Stimulated activated CD8-positive, alpha-beta memory T cell treated with anti-CD3 and anti-CD28 coated beads, Interleukin-2, amount 100 ng/mL, for 48 hours (primary cell): ENCODE measurements around the gene CDC42BPB.

Experiments used
- DNase-seq, 2 donors: peaks; one replicate each; pipeline ENCODE4 v3.0.0-alpha.2; 2020; ENCODE audit warnings: low read depth in 2 of 2

CDC42BPB gene

DNA sequence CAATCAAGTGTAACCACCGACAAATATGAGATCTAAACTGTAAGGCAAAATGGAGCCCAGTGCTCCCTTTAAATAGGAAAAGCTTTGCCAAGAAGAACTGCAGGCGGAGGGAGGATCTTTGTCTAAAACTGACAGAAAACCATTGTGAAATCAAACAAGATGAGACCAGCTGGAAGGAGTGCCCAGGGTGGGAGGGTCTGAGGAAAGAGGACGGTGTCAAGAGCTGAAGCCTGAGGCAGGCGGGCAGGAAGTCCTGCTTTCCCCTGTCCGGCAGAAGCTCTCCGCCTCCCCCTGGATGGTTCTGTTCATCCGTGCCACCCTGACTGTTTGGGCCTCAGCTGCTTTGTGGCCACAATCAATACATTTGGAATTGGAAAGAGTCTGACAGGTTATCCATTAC, 37.5 kb downstream of the CDC42BPB start:
- no peak for DNase-seq

GRCh38 chr14:103019236-103019635, 38.1 kb downstream of the CDC42BPB start:
- DNase-seq = no peak

- no peak for DNase-seq
These were observed 40.8 kb downstream of the CDC42BPB start for GRCh38 chr14:103016594-103016993.

- no peak for DNase-seq
These were observed 41.3 kb downstream of the CDC42BPB start for GRCh38 chr14:103016071-103016470.

DNA sequence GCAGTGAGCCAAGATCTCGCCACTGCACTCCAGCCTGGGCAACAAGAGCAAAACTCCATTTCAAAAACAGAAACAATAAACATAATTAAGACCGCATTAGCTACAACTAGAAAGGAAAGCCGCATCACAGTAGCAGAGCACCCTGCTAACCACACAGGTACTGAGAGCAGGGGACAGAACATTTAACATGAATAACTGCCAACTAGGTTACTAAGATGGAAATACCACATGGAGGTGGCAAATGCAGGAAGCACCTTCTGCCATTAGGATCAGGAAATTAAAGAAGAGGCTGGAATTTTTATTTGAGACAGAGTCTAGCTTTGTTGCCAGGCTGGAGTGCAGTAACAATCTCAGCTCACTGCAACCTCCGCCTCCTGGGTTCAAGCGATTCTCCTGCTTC, 41.9 kb downstream of the CDC42BPB start:
- no peak for DNase-seq

DNA sequence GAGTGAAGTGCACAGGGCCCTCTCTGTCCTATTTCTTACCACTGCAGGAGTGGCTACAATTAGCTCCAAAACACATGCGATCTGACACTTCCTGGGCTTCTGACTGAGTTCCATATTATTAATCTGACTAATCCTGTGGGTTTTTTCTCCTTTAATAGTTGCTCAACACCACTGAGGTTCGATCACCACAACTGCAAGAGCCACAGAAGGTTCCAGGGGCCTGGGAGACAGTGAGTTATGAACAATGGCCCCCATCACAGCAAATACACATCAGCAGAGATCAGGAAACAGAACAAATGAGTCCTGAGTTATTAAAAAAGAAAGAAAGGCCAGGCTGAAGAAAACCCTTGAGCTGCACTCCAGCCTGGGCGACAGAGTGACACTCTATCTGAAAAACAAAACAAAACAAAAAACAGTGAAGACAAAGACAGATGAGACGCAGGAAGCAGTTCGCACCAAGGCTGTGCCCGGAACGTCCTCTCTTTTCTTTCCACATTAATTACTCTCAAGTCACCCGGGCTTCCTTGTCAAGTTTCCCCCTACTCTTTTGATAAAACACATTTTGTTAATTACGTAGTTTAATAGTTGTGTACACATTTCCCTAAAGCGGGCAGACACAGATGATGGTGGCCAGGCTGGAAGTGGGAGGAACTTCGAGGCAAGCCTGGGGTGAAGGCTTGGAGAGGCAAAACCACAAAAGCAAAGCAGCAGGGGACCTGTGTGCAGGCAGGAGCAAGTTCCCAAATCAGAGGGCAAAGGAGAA, 42.7 kb downstream of the CDC42BPB start:
- no peak for DNase-seq

DNA sequence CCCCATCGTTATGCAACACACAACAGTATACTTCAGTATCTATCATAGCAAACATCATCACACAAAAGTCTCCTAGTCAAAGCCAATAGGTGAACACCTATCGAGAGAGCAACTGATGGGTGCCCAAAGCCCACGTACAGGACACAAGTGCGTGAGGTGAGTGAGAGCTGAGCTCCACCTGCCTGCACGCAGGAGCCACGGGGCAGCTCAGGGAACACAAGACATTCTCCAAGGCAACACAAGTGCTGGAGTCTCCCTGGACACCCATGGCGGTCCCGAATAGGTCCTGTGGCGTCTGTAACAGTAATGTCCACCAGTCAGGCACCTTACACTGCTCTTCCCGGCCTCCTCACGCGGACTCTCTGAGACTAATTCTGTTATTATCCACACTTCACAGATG, 44.3 kb downstream of the CDC42BPB start:
- DNase-seq = no peak

DNA sequence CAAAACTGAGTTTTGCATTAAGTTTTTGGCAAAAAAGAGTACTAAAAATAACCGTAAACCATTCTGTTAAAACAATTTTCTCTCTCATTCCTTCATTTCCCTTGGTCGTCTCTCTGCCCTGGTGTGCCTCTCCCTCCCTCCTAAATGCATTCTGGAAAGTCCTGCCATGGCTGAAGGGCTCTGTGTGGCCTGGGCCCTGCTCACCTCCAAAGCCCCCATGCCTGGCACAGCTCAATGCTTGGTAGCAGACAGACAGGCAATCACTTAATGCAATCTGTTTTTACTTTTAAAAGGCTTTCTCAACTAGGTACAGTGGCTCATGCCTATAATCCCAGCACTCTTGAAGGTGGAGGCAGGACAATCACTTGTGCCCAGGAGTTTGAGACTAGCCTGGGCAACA, 47.8 kb downstream of the CDC42BPB start:
- no peak for DNase-seq

GRCh38 chr14:103008768-103009357, 48.5 kb downstream of the CDC42BPB start:
- DNase-seq = no peak

- no peak for DNase-seq
These were observed 49.2 kb downstream of the CDC42BPB start for GRCh38 chr14:103008126-103008525.

- no peak for DNase-seq
These were observed 49.8 kb downstream of the CDC42BPB start for GRCh38 chr14:103007555-103007954.

DNA sequence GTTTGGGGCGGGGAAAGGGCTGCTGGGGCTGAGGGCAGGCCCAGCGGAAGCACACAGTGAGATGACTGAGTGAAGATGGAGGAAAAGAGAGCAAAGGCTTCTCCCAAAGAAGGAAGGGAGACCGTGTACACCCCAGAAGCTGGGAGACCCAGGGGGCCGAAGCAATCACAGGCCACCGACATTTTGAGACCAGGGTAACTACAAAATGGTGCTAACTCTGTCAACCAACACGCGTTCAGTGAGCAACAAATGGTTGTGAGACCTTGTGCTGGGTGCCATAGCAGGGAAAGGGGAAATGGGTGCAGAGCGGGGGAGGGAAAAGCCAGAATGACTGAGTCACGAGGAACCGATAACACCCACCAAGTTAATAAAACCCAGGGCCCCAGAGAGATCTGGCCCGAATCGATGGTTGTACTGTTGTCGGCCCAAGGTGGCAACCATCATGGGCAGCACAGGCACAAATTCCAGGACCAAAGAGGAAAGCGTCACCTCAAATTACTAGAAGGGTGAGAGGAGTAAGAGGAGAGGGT, 50.3 kb downstream of the CDC42BPB start:
- no peak for DNase-seq

GRCh38 chr14:103006106-103006505, 51.2 kb downstream of the CDC42BPB start:
- DNase-seq = no peak

DNA sequence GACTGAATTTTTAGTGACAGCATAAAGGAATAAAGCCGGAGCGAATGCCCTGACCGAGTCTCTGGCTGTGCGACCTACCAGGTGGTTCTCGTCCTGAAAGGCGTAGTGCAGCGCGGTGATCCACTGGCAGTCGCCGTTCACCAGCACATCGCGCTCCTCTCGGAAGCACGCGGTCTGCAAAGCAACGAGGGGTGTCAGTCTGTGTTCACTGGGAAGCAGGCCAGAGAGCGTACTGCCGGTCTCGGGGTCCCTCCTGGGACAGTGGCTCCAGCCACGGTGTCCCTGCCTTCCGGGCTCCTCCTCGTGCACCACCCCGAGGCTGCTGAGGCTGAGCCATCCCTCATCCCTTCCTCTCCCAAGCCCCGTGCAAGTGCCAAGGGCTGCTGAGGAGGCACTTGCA, 53.5 kb downstream of the CDC42BPB start:
- DNase-seq = no peak

- no peak for DNase-seq
These were observed 54.1 kb downstream of the CDC42BPB start for GRCh38 chr14:103003351-103003615.

GRCh38 chr14:103002578-103003350, 54.6 kb downstream of the CDC42BPB start:
- no peak for DNase-seq

DNA sequence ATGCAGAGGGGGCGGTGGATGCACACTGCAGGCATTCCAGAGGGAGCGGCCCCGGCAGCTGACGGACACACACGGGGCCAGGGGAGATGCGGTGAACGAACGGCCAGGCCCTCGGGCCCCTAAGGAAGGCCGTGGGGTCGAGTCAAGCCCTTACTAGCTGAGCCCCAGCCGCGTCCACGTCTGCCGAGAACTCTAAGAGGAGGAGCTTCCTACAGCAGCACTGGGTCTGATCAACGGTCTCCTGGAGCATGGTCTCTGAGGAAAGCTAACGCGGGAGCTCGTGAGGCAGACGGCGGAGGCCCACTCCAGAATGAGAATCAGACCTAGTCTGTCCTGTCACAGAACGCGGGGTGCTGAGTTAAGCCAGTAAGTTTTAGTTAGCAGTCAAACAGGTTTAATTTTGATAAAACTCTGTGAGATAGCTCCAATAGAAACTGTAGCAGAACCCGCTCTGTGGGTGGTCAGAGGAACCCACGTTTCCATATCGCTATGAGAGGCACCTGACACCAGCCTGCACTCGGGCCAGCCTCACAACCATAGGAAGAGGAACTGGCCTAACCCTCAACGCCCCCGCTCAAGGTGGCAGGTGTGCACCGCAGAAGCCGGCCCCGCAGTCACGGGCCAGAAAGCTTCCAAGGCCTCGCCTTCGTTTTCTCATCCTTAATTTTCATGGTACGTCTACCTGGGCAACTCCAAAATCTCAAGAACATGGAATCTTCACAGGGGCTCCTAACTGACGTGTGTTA, 55.5 kb downstream of the CDC42BPB start:
- no peak for DNase-seq

GRCh38 chr14:103001226-103001625, 56.1 kb downstream of the CDC42BPB start:
- no peak for DNase-seq

GRCh38 chr14:103000291-103000921, 56.9 kb downstream of the CDC42BPB start:
- DNase-seq = no peak

DNA sequence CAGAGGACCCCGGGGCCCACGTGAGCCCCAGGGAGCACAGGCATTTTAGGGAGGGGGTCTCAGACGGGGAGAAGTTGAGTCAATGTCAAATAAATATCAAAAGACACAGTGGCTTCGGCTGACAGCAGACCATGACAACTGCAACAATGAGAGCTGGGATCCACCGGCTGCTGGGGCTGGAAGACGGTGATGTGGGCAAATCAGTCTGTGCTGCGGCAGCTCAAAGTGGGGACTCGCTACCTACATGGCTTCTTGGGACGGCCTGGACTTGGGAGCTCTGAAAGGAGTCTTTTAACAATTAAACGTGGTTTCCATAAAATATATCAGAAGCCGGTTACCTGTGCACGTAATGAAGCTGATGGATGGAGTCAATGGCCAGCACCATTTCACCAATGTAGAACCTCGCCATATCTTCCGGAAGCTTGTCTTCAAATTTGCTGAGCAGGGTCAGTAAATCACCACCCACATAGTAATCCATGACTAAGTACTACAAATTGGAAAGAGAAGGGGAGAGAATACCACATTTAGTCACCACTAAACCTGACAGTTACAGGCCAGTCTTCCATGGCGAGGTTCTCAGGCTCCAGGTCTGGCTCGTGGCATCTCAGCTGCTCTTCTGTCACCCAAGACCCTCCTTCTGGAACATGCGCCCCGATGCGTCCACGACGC, 58.0 kb downstream of the CDC42BPB start:
- DNase-seq = no peak

DNA sequence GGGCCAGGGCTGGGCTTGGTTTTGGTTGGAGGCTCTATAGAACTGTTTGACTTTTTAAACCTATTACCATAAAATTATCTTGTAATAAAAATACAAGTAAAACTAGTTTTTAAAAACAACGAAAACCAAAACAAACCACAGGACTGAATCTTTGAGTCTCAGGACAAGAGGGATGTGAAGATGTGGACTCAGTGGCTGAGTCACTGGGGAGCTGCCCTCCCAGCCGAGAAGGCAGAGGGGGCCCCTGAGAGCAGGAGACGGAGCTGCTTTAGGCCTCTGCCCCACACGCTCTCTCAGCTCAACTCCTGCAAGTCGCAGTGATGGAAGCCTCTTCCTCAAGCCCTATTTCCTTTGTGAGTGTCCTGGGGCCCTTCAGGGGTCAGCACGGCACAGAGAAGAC, 59.0 kb downstream of the CDC42BPB start:
- DNase-seq = no peak
